ENCODE measurements around the gene ELSPBP1. TPM values are rescaled to one million over a fixed set of nuclear protein-coding genes. Genes with fewer than 3 reads are reported as not detected.

The ELSPBP1 gene
- total RNA-seq, 1 experiment from 2014 or later = not detected

GRCh38 chr19:48043675-48044258 is 49.3 kb downstream of the ELSPBP1 start, which contains the start of gene CABP5:
Gene CABP5 (minus strand): TSS chr19:48044079. CDS start chr19:48043922, 157 bp downstream.
- Histone ChIP-seq H3K9me3 (ENCODE audit: low read length) (no peaks in the 10 kb centered on the region), H3K36me3 (ENCODE audit: low read depth, low read length) (no peaks in the 10 kb centered on the region), H4K20me1 (ENCODE audit: low read length) (no peaks in the 10 kb centered on the region), H3K9ac (ENCODE audit: low read length) (no peak within 1 kb of the TSS), H3K4me1 (ENCODE audit: insufficient read depth, low read length) (no peaks in the 10 kb centered on the region), H3K27ac (ENCODE audit: low read length) (no peak within 1 kb of the TSS), H3K27me3 (ENCODE audit: low read length) (peaks cover 12% of the 10 kb centered on the region; the same call in 1 of the 2 replicates), H2AFZ (ENCODE audit: low read length) (no peak within 1 kb of the TSS), H3K9me2 (replicated peaks; ENCODE audit: low read length) (no peaks in the 10 kb centered on the region), H3K4me3 (ENCODE audit: low read length) (no peak within 1 kb of the TSS), H3K79me2 (ENCODE audit: low read length) (no peaks in the 10 kb centered on the region), H3K4me2 (ENCODE audit: low read length) (no peak within 1 kb of the TSS), H3F3A (ENCODE audit: low read length, unreplicated experiment) (no peaks in the 10 kb centered on the region)
- intact Hi-C loops (cut with micrococcal nuclease) = no loop called here
- CTCF ChIA-PET = no interaction called here
- DNase-seq (no peak), ATAC-seq (no peak)
- BruUV-seq (replicated peaks) = no TSS peak
- TF ChIP-seq CTCF (conservative IDR thresholded peaks at IDR 0.05; ENCODE audit: low read depth, low read length) = no peak
- no peak for TF ChIP-seq EZH2 (IDR thresholded peaks at IDR 0.05; ENCODE audit: low read length, unreplicated experiment)
- no peak for TF ChIP-seq EZH2phosphoT487 (IDR thresholded peaks at IDR 0.05; ENCODE audit: borderline replicate concordance, low read length)
- POLR2A ChIA-PET (ENCODE audit: unreplicated experiment) = no interaction called here

GRCh38 chr19:48044561-48044960 is 50.1 kb downstream of the ELSPBP1 start:
- Histone ChIP-seq H2AFZ (ENCODE audit: low read length) (no peak overlapping the region), H3K27ac (ENCODE audit: low read length) (no peak overlapping the region), H3K4me1 (ENCODE audit: insufficient read depth, low read length) (no peaks in the 10 kb centered on the region), H3K79me2 (ENCODE audit: low read length) (no peaks in the 10 kb centered on the region), H3K4me3 (ENCODE audit: low read length) (no peak overlapping the region), H3K4me2 (ENCODE audit: low read length) (no peak overlapping the region), H3K27me3 (ENCODE audit: low read length) (peaks cover 12% of the 10 kb centered on the region; the same call in 1 of the 2 replicates), H3K9ac (ENCODE audit: low read length) (no peak overlapping the region), H3K36me3 (ENCODE audit: low read depth, low read length) (no peaks in the 10 kb centered on the region), H3F3A (ENCODE audit: low read length, unreplicated experiment) (no peaks in the 10 kb centered on the region), H3K9me2 (replicated peaks; ENCODE audit: low read length) (no peaks in the 10 kb centered on the region), H3K9me3 (ENCODE audit: low read length) (no peaks in the 10 kb centered on the region), H4K20me1 (ENCODE audit: low read length) (no peaks in the 10 kb centered on the region)
- TF ChIP-seq EZH2phosphoT487 (IDR thresholded peaks at IDR 0.05; ENCODE audit: borderline replicate concordance, low read length) (no peak), EZH2 (IDR thresholded peaks at IDR 0.05; ENCODE audit: low read length, unreplicated experiment) (no peak), CTCF (conservative IDR thresholded peaks at IDR 0.05; ENCODE audit: low read depth, low read length) (no peak)
- ChIA-PET POLR2A (ENCODE audit: unreplicated experiment) (no interaction called here), CTCF (no interaction called here)
- BruUV-seq (replicated peaks) = no TSS peak
- ATAC-seq = no peak
- no peak for DNase-seq
- intact Hi-C loops (cut with micrococcal nuclease) = no loop called here

GRCh38 chr19:48051335-48052033 is 57.1 kb downstream of the ELSPBP1 start:
- Histone ChIP-seq H3K36me3 (ENCODE audit: low read depth, low read length) (no peaks in the 10 kb centered on the region), H2AFZ (ENCODE audit: low read length) (no peak overlapping the region), H3K9me2 (replicated peaks; ENCODE audit: low read length) (no peaks in the 10 kb centered on the region), H3K4me1 (ENCODE audit: insufficient read depth, low read length) (no peaks in the 10 kb centered on the region), H3K4me2 (ENCODE audit: low read length) (no peak overlapping the region), H3K9ac (ENCODE audit: low read length) (no peak overlapping the region), H4K20me1 (ENCODE audit: low read length) (no peaks in the 10 kb centered on the region), H3K9me3 (ENCODE audit: low read length) (no peaks in the 10 kb centered on the region), H3K4me3 (ENCODE audit: low read length) (no peak overlapping the region), H3K79me2 (ENCODE audit: low read length) (no peaks in the 10 kb centered on the region), H3K27me3 (ENCODE audit: low read length) (0 out of 2 replicates have a peak, but pooled peaks cover 4% of the 10 kb centered on the region), H3F3A (ENCODE audit: low read length, unreplicated experiment) (no peaks in the 10 kb centered on the region), H3K27ac (ENCODE audit: low read length) (no peak overlapping the region)
- ChIA-PET POLR2A (ENCODE audit: unreplicated experiment) (no interaction called here), CTCF (no interaction called here)
- BruUV-seq (replicated peaks) = no TSS peak
- DNase-seq (no peak), ATAC-seq (no peak)
- TF ChIP-seq EZH2phosphoT487 (IDR thresholded peaks at IDR 0.05; ENCODE audit: borderline replicate concordance, low read length) (no peak), CTCF (conservative IDR thresholded peaks at IDR 0.05; ENCODE audit: low read depth, low read length) (no peak), EZH2 (IDR thresholded peaks at IDR 0.05; ENCODE audit: low read length, unreplicated experiment) (no peak)
- intact Hi-C loops (cut with micrococcal nuclease) = no loop called here

Measured in PC-3 (cell line).